AG09309 (cell line): ENCODE results near the gene CTNNBL1.
A peak's percentile ranks its signal among the peaks of the same experiment; 100 is the strongest.
"Not testable (repeated sequence)": the region's sequence is repeated elsewhere in the genome, so short reads cannot be mapped to it uniquely, and the experiment has no call there.

ENCODE experiments used
- DNase-seq: peaks from one replicate; pipeline ENCODE4 v3.0.0-alpha.2; 2010; ENCODE audit warnings: low read depth
- H3K4me3 ChIP-seq: 2 replicates; pipeline ENCODE4 v1.5.1; 2011; ENCODE audit warnings: mild to moderate bottlenecking, low read depth, low read length, moderate library complexity; ENCODE audit not compliant: control insufficient read depth
- TF ChIP-seq, protein P1 (sequence below): IDR thresholded peaks from 2 replicates; pipeline ENCODE4 v1.5.1; 2011; ENCODE audit warnings: mild to moderate bottlenecking, low read depth, low read length, inconsistent platforms; ENCODE audit not compliant: insufficient read depth, control insufficient read depth; ENCODE audit errors: missing control alignments

CTNNBL1 gene

DNA sequence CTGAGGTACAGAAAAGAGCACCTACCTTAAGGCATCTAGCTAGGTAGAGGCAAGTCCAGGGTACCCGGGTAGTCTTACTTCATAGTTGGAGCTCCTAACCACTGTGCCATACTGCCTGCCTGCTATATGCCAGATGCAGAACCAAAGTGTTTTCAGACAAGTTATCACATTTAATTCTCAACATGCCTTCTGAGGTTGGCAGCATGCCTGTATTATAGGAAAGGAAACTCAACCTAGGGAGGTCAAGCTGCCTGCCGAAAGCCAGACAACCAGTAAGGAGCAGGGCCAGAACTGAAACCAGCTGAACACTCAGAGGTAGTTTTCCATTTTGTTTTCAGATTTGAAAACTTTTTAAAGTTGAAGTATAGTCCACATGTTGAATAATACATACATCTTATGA lies 5.4 kb downstream of the CTNNBL1 start:
- TF ChIP-seq, protein P1, sequence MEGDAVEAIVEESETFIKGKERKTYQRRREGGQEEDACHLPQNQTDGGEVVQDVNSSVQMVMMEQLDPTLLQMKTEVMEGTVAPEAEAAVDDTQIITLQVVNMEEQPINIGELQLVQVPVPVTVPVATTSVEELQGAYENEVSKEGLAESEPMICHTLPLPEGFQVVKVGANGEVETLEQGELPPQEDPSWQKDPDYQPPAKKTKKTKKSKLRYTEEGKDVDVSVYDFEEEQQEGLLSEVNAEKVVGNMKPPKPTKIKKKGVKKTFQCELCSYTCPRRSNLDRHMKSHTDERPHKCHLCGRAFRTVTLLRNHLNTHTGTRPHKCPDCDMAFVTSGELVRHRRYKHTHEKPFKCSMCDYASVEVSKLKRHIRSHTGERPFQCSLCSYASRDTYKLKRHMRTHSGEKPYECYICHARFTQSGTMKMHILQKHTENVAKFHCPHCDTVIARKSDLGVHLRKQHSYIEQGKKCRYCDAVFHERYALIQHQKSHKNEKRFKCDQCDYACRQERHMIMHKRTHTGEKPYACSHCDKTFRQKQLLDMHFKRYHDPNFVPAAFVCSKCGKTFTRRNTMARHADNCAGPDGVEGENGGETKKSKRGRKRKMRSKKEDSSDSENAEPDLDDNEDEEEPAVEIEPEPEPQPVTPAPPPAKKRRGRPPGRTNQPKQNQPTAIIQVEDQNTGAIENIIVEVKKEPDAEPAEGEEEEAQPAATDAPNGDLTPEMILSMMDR = no peak
- DNase-seq = no peak
- no peak overlapping the region for H3K4me3 ChIP-seq

DNA sequence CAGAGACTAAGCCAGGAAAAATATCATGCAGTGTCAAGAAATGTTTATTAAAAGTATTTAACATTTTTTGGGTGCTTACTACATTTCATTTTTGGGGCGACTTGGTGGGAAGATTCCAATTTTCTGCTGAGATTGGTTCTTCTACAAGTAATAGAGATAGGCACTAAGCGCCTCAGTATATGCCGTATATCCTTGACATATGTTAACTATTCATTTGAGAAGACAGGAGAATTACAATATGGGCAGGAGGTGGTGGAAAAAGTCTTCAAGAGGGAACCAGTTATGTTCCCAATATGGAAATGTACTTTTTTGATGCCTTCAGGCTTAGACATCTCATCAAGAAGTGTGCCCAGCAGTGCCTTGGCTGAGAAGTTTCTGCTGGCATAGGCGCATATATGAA lies 6.5 kb downstream of the CTNNBL1 start:
- TF ChIP-seq, protein P1 = no peak

DNA sequence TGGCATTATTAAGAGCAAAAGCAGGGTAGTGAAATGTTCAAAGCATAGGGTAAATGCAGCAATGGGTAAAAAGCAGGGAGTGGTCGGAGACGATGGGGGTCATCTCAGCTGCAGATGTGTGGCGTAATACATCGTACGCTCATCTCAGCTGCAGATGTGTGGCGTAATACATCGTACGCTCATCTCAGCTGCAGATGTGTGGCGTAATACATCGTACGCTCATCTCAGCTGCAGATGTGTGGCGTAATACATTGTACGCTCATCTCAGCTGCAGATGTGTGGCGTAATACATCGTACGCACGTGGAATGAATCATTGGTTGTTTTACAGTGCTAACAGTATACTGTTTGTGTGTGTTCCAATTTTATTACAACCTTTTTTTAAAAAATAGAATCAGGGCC lies 7.8 kb downstream of the CTNNBL1 start:
- not testable (repeated sequence) for H3K4me3 ChIP-seq
- DNase-seq = peak; percentile 25

More for the DNA sequence above, 6.5 kb downstream of the CTNNBL1 start:
- no peak overlapping the region for H3K4me3 ChIP-seq
- no peak for DNase-seq

DNA sequence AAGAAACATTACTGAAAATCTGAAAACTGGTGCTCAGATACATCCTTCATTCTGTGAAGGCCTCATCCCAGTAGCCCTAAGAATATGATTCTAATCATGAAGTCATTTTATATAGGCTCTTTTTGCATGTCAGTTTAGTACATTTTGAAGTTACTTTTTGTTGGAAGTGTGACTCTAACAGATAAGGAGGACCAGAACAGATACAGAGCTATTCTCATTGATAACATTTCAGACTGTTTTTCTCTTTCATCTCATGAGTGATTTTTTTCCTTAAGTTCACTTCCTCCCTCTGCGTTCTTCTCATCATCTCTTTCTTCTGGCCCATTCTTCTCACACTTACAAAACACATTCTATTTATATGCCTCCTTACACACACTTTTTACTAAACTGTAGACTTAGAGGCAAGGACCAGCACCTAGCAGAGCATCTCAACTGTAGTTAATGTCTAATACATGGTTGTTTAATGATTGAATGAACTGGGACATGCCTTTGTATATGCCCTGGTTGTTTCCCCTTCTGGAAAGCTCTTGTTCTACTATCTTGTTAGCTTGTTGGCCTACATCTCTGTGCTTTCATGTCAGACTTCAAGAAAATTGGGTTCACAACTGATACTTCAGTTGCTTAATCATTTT lies 8.7 kb downstream of the CTNNBL1 start:
- no peak overlapping the region for H3K4me3 ChIP-seq
- TF ChIP-seq, protein P1 = no peak
- DNase-seq = no peak

DNA sequence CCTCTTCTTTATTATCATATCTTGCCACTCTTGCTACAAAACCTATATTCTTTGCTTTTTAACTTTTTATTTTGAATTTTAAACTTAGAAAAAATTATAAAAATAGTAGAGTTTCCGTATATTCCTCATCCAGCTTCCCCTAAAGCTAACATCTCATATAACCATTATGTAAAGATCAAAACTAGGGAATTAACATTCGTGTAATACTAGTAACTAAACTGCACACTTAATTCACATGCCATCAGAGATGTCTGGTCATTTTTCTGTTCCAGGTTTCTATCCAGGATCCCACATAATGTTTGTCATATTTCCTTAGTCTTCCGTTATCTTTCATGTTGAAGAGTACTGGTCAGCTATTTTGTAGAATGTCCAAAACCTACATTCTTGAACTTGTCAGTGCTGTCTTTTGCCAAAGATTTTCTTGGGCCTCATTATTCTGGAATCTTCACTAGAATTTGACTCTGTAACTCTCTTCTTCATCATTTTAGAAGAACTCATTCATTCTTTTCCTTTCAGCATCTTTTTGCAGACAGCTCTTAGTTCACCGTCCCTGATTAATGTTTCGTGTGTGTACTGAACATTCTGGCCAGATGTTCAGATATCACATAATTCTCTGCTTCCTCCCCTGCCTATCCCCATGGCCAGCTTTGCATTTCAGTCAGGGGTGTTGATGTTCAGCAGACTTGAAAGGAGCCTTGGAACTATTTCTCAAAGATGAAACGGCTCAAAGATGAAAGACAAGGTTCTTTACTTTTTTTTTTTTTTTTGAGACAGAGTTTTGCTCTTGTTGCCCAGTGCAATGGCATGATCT lies 9.4 kb downstream of the CTNNBL1 start:
- TF ChIP-seq, protein P1 = no peak

DNA sequence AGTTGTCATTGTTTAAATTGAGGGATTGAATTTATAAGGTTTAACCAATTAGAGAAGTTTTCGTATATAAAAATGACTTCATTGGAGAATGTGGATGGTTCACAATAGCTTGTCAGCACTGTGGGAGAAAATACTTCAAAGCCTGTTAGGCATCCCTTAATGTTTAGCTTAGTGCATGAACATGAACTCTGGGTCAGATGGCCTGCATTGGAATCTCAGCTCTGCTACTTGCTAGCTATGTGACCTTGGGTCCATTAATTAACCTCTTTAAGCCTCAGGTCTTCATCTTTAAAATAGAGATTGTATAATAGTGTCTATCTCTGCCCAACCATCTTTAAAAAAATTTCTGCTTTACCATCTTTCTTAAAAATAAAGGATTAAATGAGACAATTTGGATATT lies 11.1 kb downstream of the CTNNBL1 start:
- DNase-seq = no peak
- TF ChIP-seq, protein P1 = no peak

More for the DNA sequence above, 9.4 kb downstream of the CTNNBL1 start:
- no peak overlapping the region for H3K4me3 ChIP-seq
- DNase-seq = no peak

DNA sequence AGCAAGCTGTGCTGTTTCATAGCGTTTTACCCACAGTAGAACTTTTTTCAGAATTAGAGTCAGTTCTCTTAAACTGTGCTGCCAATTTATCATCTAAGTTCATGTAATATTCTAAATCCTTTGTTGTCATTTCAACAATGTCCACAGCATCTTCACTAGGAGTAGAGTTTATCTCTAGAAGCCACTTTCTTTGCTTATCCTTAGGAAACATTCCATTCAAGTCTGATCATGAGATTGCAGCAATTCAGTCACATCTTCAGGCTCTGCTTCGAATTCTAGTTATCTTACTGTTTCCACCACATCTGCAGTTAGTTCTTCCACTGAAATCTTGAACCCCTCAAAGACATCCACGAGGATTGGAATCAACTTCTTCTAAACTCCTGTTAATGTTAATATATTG lies 12.5 kb downstream of the CTNNBL1 start:
- DNase-seq = no peak
- H3K4me3 ChIP-seq = no peak overlapping the region
- TF ChIP-seq, protein P1 = no peak

More for the DNA sequence above, 11.1 kb downstream of the CTNNBL1 start:
- H3K4me3 ChIP-seq = no peak overlapping the region
